Endothelial cell of umbilical vein (primary cell): ENCODE data around the gene SMURF2. TPM values are rescaled to one million over a fixed set of nuclear protein-coding genes. Genes with fewer than 3 reads are reported as not detected.

Experiments
- BruUV-seq: library from RNA; stranded (reverse); fragments of 400-500 nt; replicated peaks from 2 replicates; lab custom pipeline; 2021; lab: Mats Ljungman, UMichigan
- CTCF ChIA-PET: fragments of 300-600, 350-600 bp; sonication (Branson Sonifier 250); formaldehyde crosslinking; loops from one replicate; lab custom pipeline; 2021; ENCODE audit warnings: antibody characterized with exemption, inconsistent platforms; lab: Charles Lee
- POLR2A ChIA-PET: fragments of 300-600, 350-600 bp; sonication (Branson Sonifier 250); formaldehyde crosslinking; loops from one replicate; lab custom pipeline; 2021; ENCODE audit warnings: antibody characterized with exemption, inconsistent platforms; lab: Charles Lee
- DNase-seq: peaks from one replicate; pipeline ENCODE4 v3.0.0-alpha.2; 2011; ENCODE audit warnings: low read depth, low spot score
- FAIRE-seq: peaks from 2 replicates; lab custom pipeline; 2011; peaks lifted over from hg19 to GRCh38; lab: Jason Lieb, UNC
- H2AFZ ChIP-seq: 2 replicates; pipeline ENCODE4 v1.6.0; 2012; ENCODE audit warnings: low read depth, low read length, control low read depth, inconsistent platforms
- H3K27ac ChIP-seq: 2 replicates; pipeline ENCODE4 v1.5.1; 2011; ENCODE audit warnings: low read depth, mild to moderate bottlenecking, control low read depth, low read length, moderate library complexity; ENCODE audit not compliant: insufficient read depth
- H3K27me3 ChIP-seq, 2 experiments: 2 replicates each; pipeline versions ENCODE4 v1.6.0 to v1.6.1; 2011; ENCODE audit warnings: low read length in 2 of 2, mixed read lengths in 1 of 2; ENCODE audit not compliant: control insufficient read depth in 2 of 2, insufficient read depth in 2 of 2
- H3K36me3 ChIP-seq, 2 experiments: 2 replicates in 1 of 2; 3 replicates in 1 of 2; pipeline ENCODE4 v1.5.1; 2011; ENCODE audit warnings: low read length in 2 of 2, mild to moderate bottlenecking in 1 of 2, moderate library complexity in 1 of 2; ENCODE audit not compliant: control insufficient read depth in 2 of 2, insufficient read depth in 2 of 2; ENCODE audit errors: extremely low read depth in 1 of 2
- H3K4me1 ChIP-seq: 3 replicates; pipeline ENCODE4 v1.5.1; 2011; ENCODE audit warnings: mild to moderate bottlenecking, low read length; ENCODE audit not compliant: control insufficient read depth, insufficient read depth; ENCODE audit errors: extremely low read depth
- H3K4me2 ChIP-seq: 2 replicates; pipeline ENCODE4 v1.6.1; 2011; ENCODE audit warnings: low read length, control low read depth, mixed read lengths; ENCODE audit not compliant: insufficient read depth
- H3K4me3 ChIP-seq, 3 experiments: fragments of 200-600 bp in 1 of 3; sonication (generic), shearing (Covaris generic) in 1 of 3; replicated peaks in 1 of 3; 2 replicates each; pipeline ENCODE4 v1.5.1; 2011 to 2016; ENCODE audit warnings: control low read depth in 3 of 3, low read length in 3 of 3, mild to moderate bottlenecking in 2 of 3, inconsistent platforms in 1 of 3, low read depth in 1 of 3, moderate library complexity in 1 of 3; ENCODE audit not compliant: insufficient read depth in 1 of 3
- H3K79me2 ChIP-seq: 2 replicates; pipeline ENCODE4 v1.6.0; 2012; ENCODE audit warnings: low read length, inconsistent platforms; ENCODE audit not compliant: control insufficient read depth, insufficient read depth
- H3K9ac ChIP-seq: replicated peaks from 2 replicates; pipeline ENCODE3; 2011; ENCODE audit warnings: low read length, control low read depth; ENCODE audit not compliant: insufficient read depth; ENCODE audit errors: extremely low read depth
- H3K9me1 ChIP-seq: replicated peaks from 3 replicates; pipeline ENCODE4 v1.6.0; 2011; ENCODE audit warnings: mild to moderate bottlenecking, low read length; ENCODE audit not compliant: control insufficient read depth, insufficient read depth; ENCODE audit errors: extremely low read depth
- H3K9me3 ChIP-seq: replicated peaks from 2 replicates; pipeline ENCODE4 v1.5.1; 2012; ENCODE audit warnings: low read length, inconsistent platforms; ENCODE audit not compliant: control insufficient read depth, insufficient read depth
- H4K20me1 ChIP-seq: replicated peaks from 2 replicates; pipeline ENCODE3; 2011; ENCODE audit warnings: mild to moderate bottlenecking, low read length; ENCODE audit not compliant: control insufficient read depth, insufficient read depth; ENCODE audit errors: extremely low read depth
- CTCF ChIP-seq, 2 donors: IDR thresholded peaks; 1 replicate in 1 of 2; 2 replicates in 1 of 2; pipeline ENCODE4 v1.5.1; 2011; ENCODE audit warnings: low read length in 2 of 2, mild to moderate bottlenecking in 2 of 2, moderate library complexity in 2 of 2, control low read depth in 1 of 2, inconsistent platforms in 1 of 2, low read depth in 1 of 2; ENCODE audit not compliant: insufficient read depth in 1 of 2; ENCODE audit errors: extremely low read depth in 1 of 2
- EZH2 ChIP-seq: IDR thresholded peaks from 2 replicates; pipeline ENCODE4 v1.6.1; 2012; ENCODE audit warnings: borderline replicate concordance, low read depth, mild to moderate bottlenecking, moderate library complexity, low read length, inconsistent platforms; ENCODE audit not compliant: severe bottlenecking
- FOS ChIP-seq: IDR thresholded peaks from 2 replicates; pipeline ENCODE4 v1.6.1; 2011; ENCODE audit warnings: mild to moderate bottlenecking, low read length, moderate library complexity, borderline replicate concordance; ENCODE audit not compliant: insufficient read depth
- GATA2 ChIP-seq: IDR thresholded peaks from 2 replicates; pipeline ENCODE4 v1.7.0; 2011; ENCODE audit warnings: low read depth, mild to moderate bottlenecking, moderate library complexity, mixed read lengths, low read length; ENCODE audit not compliant: insufficient read length, insufficient read depth
- JUN ChIP-seq: IDR thresholded peaks from 2 replicates; pipeline ENCODE4 v1.6.1; 2011; ENCODE audit warnings: borderline replicate concordance, low read depth; ENCODE audit not compliant: insufficient read length, insufficient read depth
- MYC ChIP-seq: IDR thresholded peaks from one replicate; pipeline ENCODE4 v1.6.1; 2011; ENCODE audit warnings: mild to moderate bottlenecking, low read depth, low read length
- POLR2A ChIP-seq: IDR thresholded peaks from 2 replicates; pipeline ENCODE4 v1.6.1; 2012; ENCODE audit warnings: low read depth, mild to moderate bottlenecking, control low read depth, low read length
- POLR2AphosphoS5 ChIP-seq: IDR thresholded peaks from 2 replicates; pipeline ENCODE4 v1.6.1; 2012; ENCODE audit warnings: low read depth, mild to moderate bottlenecking, control low read depth, low read length, moderate library complexity; ENCODE audit not compliant: insufficient read depth
- dilution Hi-C: fragments of 300-500 bp; cut with MboI; formaldehyde crosslinking; loops from one replicate; pipeline ENCODE4 v1.15.0; 2019; ENCODE audit warnings: low sequenced_read_pairs; ENCODE audit not compliant: extremely low pct_ligation_motif_present
- intact Hi-C: fragments of 100-400 bp; cut with micrococcal nuclease; formaldehyde crosslinking; loops from one replicate; pipeline ENCODE4 v1.10.0; 2022
- polyA plus RNA-seq, 4 experiments: library from polyadenylated mRNA; depleted of rRNA in 3 of 4; stranded (reverse) in 3 of 4; unstranded in 1 of 4; fragments of >200 nt; gene quantifications; 2 replicates each; pipeline versions ENCODE4 v1.2.1 to v1.2.3, GENCODE V29; 2011 to 2012; ENCODE audit warnings: missing spikeins in 1 of 4
- total RNA-seq: library from RNA; stranded (reverse); gene quantifications from 2 replicates; pipeline ENCODE4 v1.2.3, GENCODE V29; 2021
- TF ChIP-seq, protein P1 (sequence below): IDR thresholded peaks from 2 replicates; pipeline ENCODE4 v1.6.1; 2011; ENCODE audit not compliant: insufficient read depth, insufficient read length

The SMURF2 gene
- total and polyA plus RNA-seq, 2 donors (not counting 3 experiments of a cell fraction or from before 2014, with no cell fraction given), result 32.9 to 105 TPM

DNA sequence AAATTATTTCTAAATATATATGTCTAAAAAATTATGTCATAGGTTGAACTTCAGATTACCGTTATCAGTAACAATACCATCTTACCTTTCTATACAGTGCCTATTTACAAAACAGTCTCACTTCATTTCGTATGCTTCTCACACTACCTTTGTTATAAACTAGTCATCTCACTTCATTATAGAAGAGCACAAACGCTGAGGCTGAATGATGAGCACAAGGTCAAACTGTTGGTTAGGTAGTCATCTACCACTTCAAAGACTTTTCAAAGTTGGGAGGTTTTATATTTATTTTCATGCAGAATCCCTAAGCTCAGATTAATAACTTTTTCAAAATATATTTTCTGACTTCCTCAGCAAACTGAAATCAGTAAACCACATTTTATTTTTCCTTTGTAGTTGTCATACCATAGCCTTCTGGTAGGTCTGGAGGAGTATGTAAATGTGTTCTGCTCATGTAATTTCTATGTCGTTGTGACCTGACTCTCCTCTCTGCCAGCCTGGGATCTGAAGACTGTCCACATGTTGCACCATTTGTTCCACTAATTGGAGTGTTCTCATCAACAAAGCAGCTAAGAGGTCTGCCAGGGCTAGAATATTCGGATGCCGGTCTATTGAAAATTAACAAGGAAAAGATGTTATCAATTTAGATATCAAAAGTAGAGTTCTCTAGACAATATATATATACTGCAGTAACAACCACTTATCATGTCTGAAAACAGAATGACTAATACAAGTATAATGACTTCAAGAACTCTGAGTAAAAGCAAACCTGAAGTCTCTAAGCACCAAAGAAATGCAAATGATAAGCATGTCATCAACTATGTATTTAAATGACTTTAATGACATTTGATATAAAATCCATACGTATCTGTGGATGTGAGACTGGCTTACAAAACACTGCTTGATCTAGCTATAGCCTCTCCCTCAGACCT, 81.5 kb downstream of the SMURF2 start:
- Histone ChIP-seq H3K9me1 (no peaks in the 10 kb centered on the region), H3K4me2 (no peak overlapping the region), H3K79me2 (peaks cover 61% of the 10 kb centered on the region), H4K20me1 (peaks cover 6% of the 10 kb centered on the region), H3K9ac (no peak overlapping the region), H3K36me3 (peaks cover 27 to 53% of the 10 kb centered on the region in 2 experiments), H3K27ac (no peak overlapping the region), H3K9me3 (no peaks in the 10 kb centered on the region), H2AFZ (no peak overlapping the region), H3K27me3 (no peaks in the 10 kb centered on the region), H3K4me3 (no peak overlapping the region), H3K4me1 (peaks cover 3% of the 10 kb centered on the region)
- FAIRE-seq, result no peak
- no TSS peak for BruUV-seq
- no peak for DNase-seq
- ChIA-PET POLR2A (no interaction called here), CTCF (interaction anchor here (1.0 to 1.3 kb wide), 2 partner anchors 69 to 73 kb away, joined by 4 read pairs; partner anchors contain the start of gene CEP95)
- dilution Hi-C loops (no loop called here), intact Hi-C loops (no loop called here)
- TF ChIP-seq POLR2AphosphoS5 (peak; percentile 20), JUN (no peak), POLR2A (no peak), GATA2 (peak; percentile 27)

- BruUV-seq, result no TSS peak
- TF ChIP-seq POLR2AphosphoS5 (no peak), FOS (no peak), CTCF (IDR thresholded peaks at IDR 0.05; ENCODE audit: extremely low read depth in 1 of 2, insufficient read depth in 1 of 2, low read depth in 1 of 2, low read length in 2 of 2) (no peak), MYC (no peak), POLR2A (no peak), EZH2 (no peak), GATA2 (no peak), JUN (no peak)
- TF ChIP-seq, protein P1, sequence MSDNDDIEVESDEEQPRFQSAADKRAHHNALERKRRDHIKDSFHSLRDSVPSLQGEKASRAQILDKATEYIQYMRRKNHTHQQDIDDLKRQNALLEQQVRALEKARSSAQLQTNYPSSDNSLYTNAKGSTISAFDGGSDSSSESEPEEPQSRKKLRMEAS, result no peak
- dilution Hi-C loops, result no loop called here
- CTCF ChIA-PET, result interaction anchor here (1.0 kb wide), 1 partner anchor 70 kb away, joined by 4 read pairs; no protein-coding TSS in a partner anchor
- no peak for FAIRE-seq
- Histone ChIP-seq H3K4me3 (no peak overlapping the region), H3K9me3 (no peaks in the 10 kb centered on the region), H4K20me1 (peaks cover 6% of the 10 kb centered on the region), H3K36me3 (peaks cover 27 to 48% of the 10 kb centered on the region in 2 experiments), H3K27ac (no peak overlapping the region), H3K9ac (no peak overlapping the region), H2AFZ (no peak overlapping the region), H3K4me2 (no peak overlapping the region), H3K4me1 (peaks cover 8% of the 10 kb centered on the region), H3K9me1 (no peaks in the 10 kb centered on the region), H3K79me2 (peaks cover 59% of the 10 kb centered on the region), H3K27me3 (no peaks in the 10 kb centered on the region)
- POLR2A ChIA-PET, result no interaction called here
- DNase-seq, result no peak
- intact Hi-C loops, result no loop called here
Measured at GRCh38 chr17:64579917-64580316, 82.2 kb downstream of the SMURF2 start.
